ENCODE data around the gene OR9G1. TPM values are rescaled to one million over a fixed set of nuclear protein-coding genes. Genes with fewer than 3 reads are reported as not detected.

Gene OR9G1
- polyA plus RNA-seq, 3 donors from 2014 or later = not detected

DNA sequence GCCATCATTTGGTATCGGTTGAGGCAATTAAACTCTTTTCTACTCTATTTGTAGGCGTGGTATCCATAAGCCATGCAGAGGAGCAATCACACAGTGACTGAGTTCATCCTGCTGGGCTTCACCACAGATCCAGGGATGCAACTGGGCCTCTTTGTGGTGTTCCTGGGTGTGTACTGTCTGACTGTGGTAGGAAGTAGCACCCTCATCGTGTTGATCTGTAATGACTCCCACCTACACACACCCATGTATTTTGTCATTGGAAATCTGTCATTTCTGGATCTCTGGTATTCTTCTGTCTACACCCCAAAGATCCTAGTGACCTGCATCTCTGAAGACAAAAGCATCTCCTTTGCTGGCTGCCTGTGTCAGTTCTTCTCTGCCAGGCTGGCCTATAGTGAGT lies 41.2 kb downstream of the OR9G1 start:
- no peak for DNase-seq
- no peaks in the 10 kb centered on the region for H3K36me3 Mint-ChIP-seq
- H3K27me3 Mint-ChIP-seq (ENCODE audit: low read depth in 3 of 3) = peaks cover 0 to 3% (median 0%) of the 10 kb centered on the region in 3 donors
- no peak overlapping the region for H3K27ac Mint-ChIP-seq
- H3K4me3 Mint-ChIP-seq = no peak overlapping the region
- peaks cover 2 to 19% (median 11%) of the 10 kb centered on the region in 6 donors for H3K9me3 Mint-ChIP-seq
- H3K4me1 Mint-ChIP-seq = no peaks in the 10 kb centered on the region

DNA sequence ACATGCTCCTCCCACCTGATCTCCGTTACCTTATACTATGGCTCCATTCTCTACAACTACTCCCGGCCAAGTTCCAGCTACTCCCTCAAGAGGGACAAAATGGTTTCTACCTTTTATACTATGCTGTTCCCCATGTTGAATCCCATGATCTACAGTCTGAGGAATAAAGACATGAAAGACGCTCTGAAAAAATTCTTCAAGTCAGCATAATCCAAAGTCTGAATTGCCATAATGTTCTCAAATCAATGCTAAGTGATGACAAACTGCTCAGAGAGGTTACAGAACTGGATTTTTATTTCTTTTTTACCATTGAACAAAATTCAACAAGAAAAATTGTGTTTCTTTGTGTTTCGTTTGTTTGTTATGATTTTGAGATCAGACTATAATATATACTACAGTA lies 42.0 kb downstream of the OR9G1 start:
- no peak overlapping the region for H3K4me3 Mint-ChIP-seq
- peaks cover 0 to 3% (median 0%) of the 10 kb centered on the region in 3 donors for H3K27me3 Mint-ChIP-seq (ENCODE audit: low read depth in 3 of 3)
- H3K9me3 Mint-ChIP-seq = peaks cover 2 to 16% (median 11%) of the 10 kb centered on the region in 6 donors
- no peaks in the 10 kb centered on the region for H3K36me3 Mint-ChIP-seq
- H3K4me1 Mint-ChIP-seq = no peaks in the 10 kb centered on the region
- no peak overlapping the region for H3K27ac Mint-ChIP-seq
- no peak for DNase-seq

GRCh38 chr11:56748597-56748996 lies 49.7 kb downstream of the OR9G1 start, which contains the start of gene OR9G4:
Gene OR9G4, minus strand, starts transcription at chr11:56748697. Its CDS starts 4,931 bp downstream, at chr11:56743766.
- no peak within 1 kb of the TSS for H3K4me3 Mint-ChIP-seq
- peaks cover 0 to 3% (median 0%) of the 10 kb centered on the region in 3 donors for H3K27me3 Mint-ChIP-seq (ENCODE audit: low read depth in 3 of 3)
- H3K4me1 Mint-ChIP-seq = no peaks in the 10 kb centered on the region
- no peak for DNase-seq
- no peak within 1 kb of the TSS for H3K27ac Mint-ChIP-seq
- peaks cover 5 to 29% (median 7%) of the 10 kb centered on the region in 6 donors for H3K9me3 Mint-ChIP-seq
- H3K36me3 Mint-ChIP-seq = peaks cover 0 to 4% (median 0%) of the 10 kb centered on the region in 3 donors

GRCh38 chr11:56750190-56750589 lies 51.3 kb downstream of the OR9G1 start:
- Mint-ChIP-seq H3K4me3 (no peak overlapping the region), H3K27ac (no peak overlapping the region), H3K4me1 (no peaks in the 10 kb centered on the region), H3K27me3 (ENCODE audit: low read depth in 3 of 3) (peaks cover 0 to 3% (median 0%) of the 10 kb centered on the region in 3 donors), H3K9me3 (peaks cover 7 to 26% (median 10%) of the 10 kb centered on the region in 6 donors), H3K36me3 (peaks cover 0 to 4% (median 0%) of the 10 kb centered on the region in 3 donors)
- no peak for DNase-seq

DNA sequence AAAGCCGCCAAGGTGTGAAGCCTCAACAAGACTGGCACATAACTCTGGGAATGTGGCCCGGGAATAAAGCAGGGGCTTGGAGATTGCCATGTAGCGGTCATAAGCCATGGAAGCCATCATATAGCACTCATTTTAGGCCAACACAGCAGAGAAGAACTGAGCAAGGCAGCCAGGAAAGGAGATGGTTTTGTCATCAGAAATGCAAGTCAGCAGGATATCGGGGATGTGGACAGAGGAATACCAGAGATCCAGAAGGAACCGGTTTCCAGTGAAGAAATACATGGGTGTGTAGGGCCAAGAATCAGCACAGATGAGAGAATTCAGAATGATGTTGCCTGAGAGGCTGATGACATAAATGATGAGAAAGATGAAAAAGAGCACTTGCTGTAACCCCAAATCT lies 52.6 kb downstream of the OR9G1 start:
- no peak overlapping the region for H3K27ac Mint-ChIP-seq
- peaks cover 0 to 3% (median 0%) of the 10 kb centered on the region in 3 donors for H3K36me3 Mint-ChIP-seq
- no peak for DNase-seq
- peaks cover 6 to 24% (median 9%) of the 10 kb centered on the region in 6 donors for H3K9me3 Mint-ChIP-seq
- H3K4me1 Mint-ChIP-seq = no peaks in the 10 kb centered on the region
- no peak overlapping the region for H3K4me3 Mint-ChIP-seq
- H3K27me3 Mint-ChIP-seq (ENCODE audit: low read depth in 3 of 3) = peaks cover 0 to 3% (median 0%) of the 10 kb centered on the region in 3 donors

Other genes with a start within 250 kb of the OR9G1 start
- not detected for gene OR5M3, start 225.7 kb upstream of the OR9G1 start, polyA plus RNA-seq
- gene OR5M8, start 207.7 kb upstream of the OR9G1 start, polyA plus RNA-seq = not detected
- not detected for gene OR5M11, start 155.8 kb upstream of the OR9G1 start, polyA plus RNA-seq
- not detected for gene OR5M10, start 121.4 kb upstream of the OR9G1 start, polyA plus RNA-seq
- gene OR5M1, start 84.2 kb upstream of the OR9G1 start, polyA plus RNA-seq = not detected
- gene OR5AP2, start 56.7 kb upstream of the OR9G1 start, polyA plus RNA-seq = not detected
- not detected for gene OR5AR1, start 35.4 kb upstream of the OR9G1 start, polyA plus RNA-seq
- gene OR9G4, start 49.6 kb downstream of the OR9G1 start, polyA plus RNA-seq = not detected

Data from immature natural killer cell (primary cell).